PC-9 (cell line): ENCODE data around the gene CELSR2. TPM values are rescaled to one million over a fixed set of nuclear protein-coding genes. Genes with fewer than 3 reads are reported as not detected.

Experiments used
- BruUV-seq: library from RNA; stranded (reverse); fragments of 400-500 nt; replicated peaks from 2 replicates; lab custom pipeline; 2021; lab: Mats Ljungman, UMichigan
- CTCF ChIA-PET: fragments of 300-600 bp; sonication (Branson Sonifier 250); formaldehyde crosslinking; loops from one replicate; lab custom pipeline; 2022; ENCODE audit warnings: antibody characterized with exemption; lab: Charles Lee
- POLR2A ChIA-PET: fragments of 300-600 bp; sonication (Branson Sonifier 250); formaldehyde crosslinking; loops from one replicate; lab custom pipeline; 2022; ENCODE audit warnings: antibody characterized with exemption; ENCODE audit not compliant: unreplicated experiment; lab: Charles Lee
- DNase-seq, 2 experiments: peaks; one replicate each; pipeline versions ENCODE4 v3.0.0 to v3.0.0-alpha.2; 2015 to 2022; ENCODE audit warnings: mixed read lengths in 1 of 2
- H2AFZ ChIP-seq: fragments of 200-600 bp; sonication (generic); 2 replicates; pipeline ENCODE4 v1.8.1; 2017; ENCODE audit warnings: antibody characterized with exemption
- H3F3A ChIP-seq: fragments of 200-600 bp; sonication (generic); 2 replicates; pipeline ENCODE4 v1.8.1; 2017; ENCODE audit warnings: antibody characterized with exemption, mild to moderate bottlenecking, low read depth; ENCODE audit not compliant: insufficient read depth
- H3K27ac ChIP-seq: fragments of 200-600 bp; sonication (generic); 2 replicates; pipeline ENCODE4 v1.6.1; 2016; ENCODE audit warnings: mixed run types
- H3K27me3 ChIP-seq: fragments of 200-600 bp; sonication (generic); 2 replicates; pipeline ENCODE4 v1.6.1; 2016; ENCODE audit warnings: low read depth, mixed run types; ENCODE audit not compliant: insufficient read depth
- H3K36me3 ChIP-seq: fragments of 200-600 bp; sonication (generic); 2 replicates; pipeline ENCODE4 v1.6.1; 2016; ENCODE audit warnings: low read depth, mixed run types
- H3K4me1 ChIP-seq: fragments of 200-600 bp; sonication (generic); replicated peaks from 2 replicates; pipeline ENCODE4 v1.6.1; 2016; ENCODE audit warnings: mixed run types; ENCODE audit not compliant: insufficient read depth
- H3K4me2 ChIP-seq: fragments of 200-600 bp; sonication (generic); 2 replicates; pipeline ENCODE4 v1.6.1; 2017; ENCODE audit warnings: mixed run types
- H3K4me3 ChIP-seq: fragments of 200-600 bp; sonication (generic); 2 replicates; pipeline ENCODE4 v1.6.1; 2016; ENCODE audit warnings: mixed run types
- H3K79me2 ChIP-seq: fragments of 200-600 bp; sonication (generic); 2 replicates; pipeline ENCODE4 v1.6.1; 2017; ENCODE audit warnings: low read depth, mixed run types
- H3K9me2 ChIP-seq: fragments of 200-600 bp; sonication (generic); 2 replicates; pipeline ENCODE4 v1.8.1; 2017; ENCODE audit warnings: mild to moderate bottlenecking; ENCODE audit not compliant: insufficient read depth
- H3K9me3 ChIP-seq: fragments of 200-600 bp; sonication (generic); 2 replicates; pipeline ENCODE4 v1.8.1; 2016; ENCODE audit warnings: low read depth; ENCODE audit not compliant: insufficient read depth
- H4K20me1 ChIP-seq: fragments of 200-600 bp; sonication (generic); 2 replicates; pipeline ENCODE4 v1.8.1; 2017; ENCODE audit not compliant: insufficient read depth
- EZH2 ChIP-seq: fragments of 200-600 bp; sonication (generic); IDR thresholded peaks from 2 replicates; pipeline ENCODE4 v1.8.0; 2017; ENCODE audit warnings: antibody characterized with exemption, low read depth
- intact Hi-C: fragments of 100-400 bp; cut with micrococcal nuclease; formaldehyde crosslinking; loops from one replicate; pipeline ENCODE4 v1.10.0; 2022; ENCODE audit not compliant: unreplicated experiment
- total RNA-seq: library from RNA; stranded (reverse); gene quantifications from 2 replicates; pipeline ENCODE4 v1.2.3, GENCODE V29; 2021
- TF ChIP-seq, protein P1 (sequence below): fragments of 200-600 bp; sonication (generic); conservative IDR thresholded peaks from 2 replicates; pipeline ENCODE4 v1.6.1; 2017; ENCODE audit warnings: mixed run types, antibody characterized with exemption, mild to moderate bottlenecking, moderate library complexity

The CELSR2 gene
- total RNA-seq, 1 experiment from 2014 or later: 19.5 TPM

DNA sequence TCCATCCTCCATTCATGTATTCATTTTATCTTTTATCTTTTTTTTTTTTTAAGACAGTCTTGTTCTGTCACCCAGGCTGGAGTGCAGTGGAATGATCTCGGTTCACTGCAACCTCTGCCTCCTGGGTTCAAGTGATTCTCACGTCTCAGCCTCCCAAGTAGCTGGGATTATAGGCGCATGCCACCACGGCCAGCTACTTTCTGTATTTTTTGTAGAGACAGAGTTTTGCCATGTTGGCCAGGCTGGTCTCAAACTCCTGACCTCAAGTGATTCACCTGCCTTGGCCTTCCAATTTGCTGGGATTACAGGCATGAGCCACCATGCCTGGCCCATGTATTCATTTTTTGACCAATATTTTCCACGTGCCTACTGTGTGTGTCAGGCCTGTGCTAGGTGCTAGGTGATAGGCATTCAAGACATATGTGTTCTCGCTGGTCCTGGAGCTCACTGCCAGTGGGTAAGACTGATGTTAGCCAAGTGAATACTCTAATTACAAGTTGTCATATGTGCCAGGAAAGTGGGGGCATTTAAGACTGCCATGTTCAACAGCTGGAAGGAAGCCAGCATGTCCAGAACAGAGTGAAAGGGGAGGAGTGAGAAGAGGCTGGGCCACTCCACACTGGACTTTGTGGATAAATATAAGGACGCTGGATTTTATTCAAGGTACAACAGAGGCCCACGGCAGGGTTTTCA is 5.3 kb upstream of the CELSR2 start:
- Histone ChIP-seq H3K4me3 (no peak overlapping the region), H3K4me1 (peaks cover 30% of the 10 kb centered on the region), H3K36me3 (peaks cover 3% of the 10 kb centered on the region), H2AFZ (no peak overlapping the region), H3K9me3 (no peaks in the 10 kb centered on the region), H3K27me3 (no peaks in the 10 kb centered on the region), H3F3A (peaks cover 24% of the 10 kb centered on the region), H3K79me2 (no peaks in the 10 kb centered on the region), H4K20me1 (no peaks in the 10 kb centered on the region), H3K9me2 (no peaks in the 10 kb centered on the region), H3K27ac (no peak overlapping the region), H3K4me2 (no peak overlapping the region)
- ChIA-PET POLR2A (interaction anchor here (0.6 kb wide), 1 partner anchor 301 kb away, joined by 5 read pairs; no protein-coding TSS in a partner anchor), CTCF (interaction anchor here (0.7 kb wide), 1 partner anchor 550 kb away, joined by 3 read pairs; no protein-coding TSS in a partner anchor)
- TF ChIP-seq, protein P1, sequence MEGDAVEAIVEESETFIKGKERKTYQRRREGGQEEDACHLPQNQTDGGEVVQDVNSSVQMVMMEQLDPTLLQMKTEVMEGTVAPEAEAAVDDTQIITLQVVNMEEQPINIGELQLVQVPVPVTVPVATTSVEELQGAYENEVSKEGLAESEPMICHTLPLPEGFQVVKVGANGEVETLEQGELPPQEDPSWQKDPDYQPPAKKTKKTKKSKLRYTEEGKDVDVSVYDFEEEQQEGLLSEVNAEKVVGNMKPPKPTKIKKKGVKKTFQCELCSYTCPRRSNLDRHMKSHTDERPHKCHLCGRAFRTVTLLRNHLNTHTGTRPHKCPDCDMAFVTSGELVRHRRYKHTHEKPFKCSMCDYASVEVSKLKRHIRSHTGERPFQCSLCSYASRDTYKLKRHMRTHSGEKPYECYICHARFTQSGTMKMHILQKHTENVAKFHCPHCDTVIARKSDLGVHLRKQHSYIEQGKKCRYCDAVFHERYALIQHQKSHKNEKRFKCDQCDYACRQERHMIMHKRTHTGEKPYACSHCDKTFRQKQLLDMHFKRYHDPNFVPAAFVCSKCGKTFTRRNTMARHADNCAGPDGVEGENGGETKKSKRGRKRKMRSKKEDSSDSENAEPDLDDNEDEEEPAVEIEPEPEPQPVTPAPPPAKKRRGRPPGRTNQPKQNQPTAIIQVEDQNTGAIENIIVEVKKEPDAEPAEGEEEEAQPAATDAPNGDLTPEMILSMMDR: no peak
- TF ChIP-seq EZH2: no peak
- no TSS peak for BruUV-seq
- no peak for DNase-seq
- intact Hi-C loops: no loop called here

DNA sequence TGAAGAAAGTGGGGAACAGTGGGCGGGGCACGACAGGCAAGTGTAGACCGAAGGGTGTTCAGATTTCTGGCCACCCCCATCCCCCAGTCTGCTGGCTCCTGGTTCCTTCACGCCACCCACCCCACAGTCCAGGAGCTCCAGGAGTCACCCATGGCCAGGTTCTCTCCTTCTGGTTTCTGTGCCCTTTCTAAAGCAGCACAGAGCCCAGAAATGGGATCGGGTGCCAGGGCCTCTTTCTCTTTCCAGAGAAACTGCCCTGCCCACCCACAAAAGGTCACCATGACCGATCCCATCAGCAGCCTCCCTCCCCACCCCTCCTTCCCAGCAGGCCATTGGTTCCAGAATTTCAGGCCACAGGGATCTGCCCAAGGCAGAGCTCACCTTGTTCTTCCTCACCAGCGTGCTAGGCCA is 3.2 kb upstream of the CELSR2 start:
- POLR2A ChIA-PET: interaction anchor here (0.6 kb wide), 1 partner anchor 429 kb away, joined by 3 read pairs; no protein-coding TSS in a partner anchor
- no TSS peak for BruUV-seq
- peaks cover 18% of the 10 kb centered on the region for H3K4me1 ChIP-seq

DNA sequence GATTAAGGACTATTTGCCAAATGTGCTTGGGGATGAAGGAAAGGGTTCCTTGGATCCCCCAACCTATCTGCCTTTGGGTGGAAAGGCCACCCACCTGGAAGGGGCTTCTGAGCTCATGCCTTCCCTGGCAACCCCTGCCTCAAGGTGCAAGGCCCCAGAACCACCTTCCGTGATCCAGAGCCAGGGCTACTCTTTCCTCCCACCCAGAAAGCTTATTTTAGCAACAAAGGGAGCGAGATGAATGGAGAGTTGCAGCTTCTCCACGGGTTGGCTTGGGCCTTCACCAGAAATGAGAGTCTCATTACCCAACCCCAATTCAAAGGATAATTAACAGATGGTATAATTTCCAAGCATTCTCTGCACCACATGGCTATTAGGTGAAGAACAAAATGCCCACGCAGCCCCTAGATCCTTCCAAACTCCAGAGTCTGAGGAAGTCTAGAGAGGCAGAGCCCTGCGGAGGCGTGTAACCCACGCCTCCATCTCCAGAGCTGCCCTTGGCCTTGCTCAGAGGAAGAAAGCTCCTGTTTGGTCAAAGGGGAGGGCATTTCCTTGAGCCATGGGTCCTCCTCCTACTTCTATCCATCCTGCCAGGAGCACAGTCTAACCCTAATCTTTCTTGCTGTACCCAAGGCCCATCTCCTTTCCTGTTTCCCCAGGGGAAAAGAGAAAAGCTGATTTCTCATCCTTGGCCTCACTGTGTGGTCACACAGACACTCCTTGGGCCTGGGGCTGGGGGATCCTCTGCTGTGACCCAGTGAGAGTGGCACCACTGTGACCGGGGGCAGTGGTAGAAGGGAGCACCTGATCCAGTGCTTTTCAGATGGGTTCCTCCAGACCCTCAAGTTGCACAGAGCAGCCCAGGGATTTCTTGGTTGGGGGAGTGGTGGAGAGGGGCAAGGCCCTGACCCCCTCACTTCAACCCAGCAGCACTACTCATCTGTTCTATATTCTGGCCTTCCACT is 1.7 kb upstream of the CELSR2 start:
- H3K27me3 ChIP-seq: no peaks in the 10 kb centered on the region
- H3K36me3 ChIP-seq: no peaks in the 10 kb centered on the region
- ChIA-PET POLR2A (no interaction called here), CTCF (interaction anchor here (0.9 kb wide), 1 partner anchor 15 kb away, joined by 3 read pairs; no protein-coding TSS in a partner anchor)
- no peak overlapping the region for H2AFZ ChIP-seq
- no TSS peak for BruUV-seq
- intact Hi-C loops: no loop called here
- H4K20me1 ChIP-seq: no peaks in the 10 kb centered on the region
- peaks cover 12% of the 10 kb centered on the region for H3K4me1 ChIP-seq
- H3K27ac ChIP-seq: no peak overlapping the region
- DNase-seq: no peak
- H3K4me3 ChIP-seq: no peak overlapping the region
- H3F3A ChIP-seq: no peaks in the 10 kb centered on the region
- TF ChIP-seq, protein P1: no peak
- TF ChIP-seq EZH2: no peak
- H3K79me2 ChIP-seq: no peaks in the 10 kb centered on the region
- no peak overlapping the region for H3K4me2 ChIP-seq
- H3K9me3 ChIP-seq: no peaks in the 10 kb centered on the region
- no peaks in the 10 kb centered on the region for H3K9me2 ChIP-seq

More for the DNA sequence above, 3.2 kb upstream of the CELSR2 start:
- no peaks in the 10 kb centered on the region for H3K27me3 ChIP-seq
- H3K36me3 ChIP-seq: no peaks in the 10 kb centered on the region
- H2AFZ ChIP-seq: no peak overlapping the region
- H4K20me1 ChIP-seq: no peaks in the 10 kb centered on the region
- H3K79me2 ChIP-seq: no peaks in the 10 kb centered on the region
- no peak overlapping the region for H3K4me3 ChIP-seq
- intact Hi-C loops: no loop called here
- CTCF ChIA-PET: interaction anchor here (0.6 to 0.7 kb wide), 2 partner anchors 287 to 348 kb away, joined by 3 to 15 read pairs; no protein-coding TSS in a partner anchor
- H3F3A ChIP-seq: peaks cover 4% of the 10 kb centered on the region
- no peak for DNase-seq
- H3K9me3 ChIP-seq: no peaks in the 10 kb centered on the region
- no peak for TF ChIP-seq EZH2
- TF ChIP-seq, protein P1: no peak
- H3K9me2 ChIP-seq: no peaks in the 10 kb centered on the region
- H3K4me2 ChIP-seq: no peak overlapping the region
- no peak overlapping the region for H3K27ac ChIP-seq
